Mesodermal cell (in vitro differentiated cells): Measurements from ENCODE around the gene AVPR2.

Source experiments
- H3K27ac ChIP-seq: 2 replicates; pipeline ENCODE4 v1.7.0; 2013; ENCODE audit warnings: mild to moderate bottlenecking, low read depth, low read length, moderate library complexity; ENCODE audit not compliant: severe bottlenecking
- H3K36me3 ChIP-seq: 2 replicates; pipeline ENCODE4 v1.7.1; 2013; ENCODE audit warnings: mild to moderate bottlenecking, low read length, moderate library complexity; ENCODE audit not compliant: control insufficient read depth, insufficient read depth
- H3K4me1 ChIP-seq: one replicate; pipeline ENCODE4 v1.7.1; 2013; ENCODE audit warnings: mild to moderate bottlenecking, low read length; ENCODE audit not compliant: insufficient read depth, control insufficient read depth, poor library complexity, severe bottlenecking
- H3K4me3 ChIP-seq: 2 replicates; pipeline ENCODE4 v1.7.0; 2013; ENCODE audit warnings: low read length, control low read depth, mild to moderate bottlenecking; ENCODE audit not compliant: insufficient read depth, poor library complexity, severe bottlenecking; ENCODE audit errors: extremely low read depth
- H3K9me3 ChIP-seq: 2 replicates; pipeline ENCODE4 v1.7.1; 2013; ENCODE audit warnings: mild to moderate bottlenecking, low read length, moderate library complexity; ENCODE audit not compliant: control insufficient read depth
- WGBS, 2 experiments: methylation state at CpG; one replicate each; pipeline ENCODE4 v1.1.5; 2013; ENCODE audit warnings: missing lambda C conversion rate in 2 of 2; ENCODE audit not compliant: insufficient coverage in 2 of 2; 5-methylcytosine and 5-hydroxymethylcytosine counted together

AVPR2 gene

GRCh38 chrX:153886915-153887314 lies 17.6 kb upstream of the AVPR2 start:
- Histone ChIP-seq H3K9me3 (no peaks in the 10 kb centered on the region), H3K36me3 (no peaks in the 10 kb centered on the region), H3K4me3 (no peak overlapping the region), H3K27ac (peak overlapping the region; percentile 57), H3K4me1 (peaks cover 26% of the 10 kb centered on the region)
- WGBS, 2 experiments, result 19 to 20% methylated on average over 4 of the region's 13 CpGs

DNA sequence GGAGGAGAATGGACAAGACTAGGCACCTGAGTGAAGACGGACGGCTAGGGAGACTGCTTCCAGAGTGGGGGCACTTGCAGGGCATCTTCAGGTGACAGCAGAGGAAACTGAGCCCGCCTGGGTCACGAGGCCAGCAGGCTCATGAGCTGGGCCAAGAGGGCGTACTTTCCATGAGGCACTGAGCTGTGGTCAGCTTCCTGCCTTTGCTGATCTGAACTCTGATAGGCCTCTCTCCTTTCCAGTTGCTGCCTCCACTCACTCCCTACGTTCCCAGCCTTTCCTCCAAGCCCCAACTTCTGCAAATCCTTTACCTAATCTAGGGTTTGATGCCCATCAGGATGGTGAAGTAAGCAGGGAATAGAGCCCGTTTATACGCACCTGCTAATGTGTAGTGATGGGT lies 17.1 kb upstream of the AVPR2 start:
- Histone ChIP-seq H3K27ac (peak overlapping the region; percentile 57), H3K9me3 (no peaks in the 10 kb centered on the region), H3K4me3 (no peak overlapping the region), H3K36me3 (no peaks in the 10 kb centered on the region), H3K4me1 (peaks cover 22% of the 10 kb centered on the region)
- WGBS, 2 experiments, result 83 to 85% methylated on average over 2 to 5 of the region's 8 CpGs

DNA sequence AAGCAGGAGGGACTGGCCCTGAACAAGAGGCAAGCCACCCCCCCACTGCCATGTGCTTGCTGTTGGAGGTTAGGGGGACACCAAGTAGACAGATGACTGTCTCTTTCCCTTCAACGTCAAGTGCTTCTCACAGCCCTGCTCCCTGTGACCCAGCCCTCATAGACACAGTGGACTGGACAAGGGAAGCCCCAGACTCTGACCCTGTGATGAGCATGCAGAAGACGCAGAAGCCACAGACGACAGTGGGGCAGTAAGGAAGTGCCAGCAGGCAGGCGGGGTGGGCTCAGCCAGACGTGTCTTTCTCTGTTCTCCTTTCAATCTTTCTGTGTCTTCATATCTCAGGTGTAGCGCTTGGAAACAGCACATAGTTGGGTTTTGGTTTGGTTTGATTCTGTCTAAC lies 16.1 kb upstream of the AVPR2 start:
- WGBS, 2 experiments, result 60 to 80% methylated on average over 1 of the region's 6 CpGs
- Histone ChIP-seq H3K4me1 (peaks cover 15% of the 10 kb centered on the region), H3K36me3 (no peaks in the 10 kb centered on the region), H3K27ac (no peak overlapping the region), H3K9me3 (no peaks in the 10 kb centered on the region), H3K4me3 (no peak overlapping the region)

DNA sequence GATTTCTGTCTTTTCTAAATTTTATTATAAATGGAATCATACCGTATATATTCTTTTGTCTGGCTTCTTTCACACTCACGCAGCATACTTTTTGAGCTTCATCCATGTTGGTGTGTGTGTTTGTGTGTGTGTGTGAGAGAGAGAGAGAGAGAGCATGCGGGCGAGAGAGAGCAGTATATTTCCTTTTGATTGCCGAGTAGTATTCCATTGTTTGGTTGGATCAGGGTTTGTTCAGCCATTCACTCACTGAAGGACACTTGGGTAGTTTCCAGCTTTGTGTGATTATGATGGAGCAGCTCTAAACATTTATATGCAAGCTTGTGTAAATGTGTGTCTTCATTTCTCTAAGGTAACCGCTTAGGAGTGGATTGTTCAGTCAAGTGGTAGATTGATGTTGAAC lies 15.3 kb upstream of the AVPR2 start:
- Histone ChIP-seq H3K4me1 (peaks cover 8% of the 10 kb centered on the region), H3K4me3 (no peak overlapping the region), H3K9me3 (no peaks in the 10 kb centered on the region), H3K27ac (no peak overlapping the region), H3K36me3 (no peaks in the 10 kb centered on the region)
- 100% methylated on average over 1 of the region's 6 CpGs; no CpG with 5 or more reads in 1 of the 2 experiments for WGBS, 2 experiments

- no peaks in the 10 kb centered on the region for H3K36me3 ChIP-seq
Observed at GRCh38 chrX:153897899-153898298, 6.6 kb upstream of the AVPR2 start.

DNA sequence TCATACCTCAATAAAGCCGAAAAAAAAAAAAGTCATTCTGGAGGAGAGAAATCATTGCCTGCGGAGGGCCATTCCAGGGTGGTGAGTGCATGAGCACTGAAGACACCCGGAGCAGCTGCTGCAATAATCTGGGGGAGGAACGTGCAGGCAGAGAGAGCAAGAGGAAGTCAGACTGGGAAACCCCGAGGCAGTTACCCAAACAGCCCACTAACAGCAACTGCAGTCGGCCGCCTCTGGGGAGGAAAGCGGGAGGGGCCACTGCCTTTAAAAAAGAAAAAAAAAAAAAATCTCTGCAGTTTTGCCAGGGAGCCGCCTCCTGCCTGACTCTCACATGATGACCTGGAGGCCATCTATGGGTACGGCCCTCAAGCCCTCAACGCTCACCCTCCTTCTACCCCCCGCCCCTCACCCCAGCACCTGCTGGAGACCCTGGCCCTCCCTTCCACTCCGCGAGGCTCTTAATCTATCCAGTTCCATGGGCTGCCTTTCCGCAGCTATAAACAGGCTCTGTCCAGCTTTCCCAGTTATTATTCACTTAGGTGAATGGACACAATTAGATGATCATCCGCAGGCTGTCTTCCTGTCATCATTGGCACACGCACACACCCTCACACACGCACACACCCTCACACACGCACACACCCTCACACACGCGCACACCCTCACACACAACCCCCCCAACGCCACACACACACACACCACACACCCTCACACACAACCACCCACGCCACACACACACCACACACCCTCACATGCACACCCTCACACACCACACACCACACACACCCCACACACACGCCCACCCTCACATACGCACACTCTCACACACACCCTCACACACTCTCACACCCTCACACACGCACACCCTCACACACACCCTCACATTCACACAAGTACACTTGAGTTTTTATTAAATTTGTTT lies 3.4 kb upstream of the AVPR2 start:
- no peaks in the 10 kb centered on the region for H3K36me3 ChIP-seq
- no peak overlapping the region for H3K4me3 ChIP-seq
- H3K9me3 ChIP-seq, result no peaks in the 10 kb centered on the region
- peaks cover 16% of the 10 kb centered on the region for H3K4me1 ChIP-seq
- WGBS, 2 experiments, result 56 to 70% methylated on average over 9 to 10 of the region's 26 CpGs
- H3K27ac ChIP-seq, result no peak overlapping the region

More at GRCh38 chrX:153897899-153898298, 6.6 kb upstream of the AVPR2 start:
- Histone ChIP-seq H3K9me3 (no peaks in the 10 kb centered on the region), H3K4me3 (no peak overlapping the region), H3K27ac (no peak overlapping the region), H3K4me1 (peaks cover 9% of the 10 kb centered on the region)

GRCh38 chrX:153901753-153902140 lies 2.7 kb upstream of the AVPR2 start:
- Histone ChIP-seq H3K4me1 (peaks cover 16% of the 10 kb centered on the region), H3K36me3 (no peaks in the 10 kb centered on the region), H3K9me3 (no peaks in the 10 kb centered on the region), H3K4me3 (no peak overlapping the region), H3K27ac (no peak overlapping the region)
- WGBS, 2 experiments, result 61 to 77% methylated on average over 3 to 8 of the region's 8 CpGs

DNA sequence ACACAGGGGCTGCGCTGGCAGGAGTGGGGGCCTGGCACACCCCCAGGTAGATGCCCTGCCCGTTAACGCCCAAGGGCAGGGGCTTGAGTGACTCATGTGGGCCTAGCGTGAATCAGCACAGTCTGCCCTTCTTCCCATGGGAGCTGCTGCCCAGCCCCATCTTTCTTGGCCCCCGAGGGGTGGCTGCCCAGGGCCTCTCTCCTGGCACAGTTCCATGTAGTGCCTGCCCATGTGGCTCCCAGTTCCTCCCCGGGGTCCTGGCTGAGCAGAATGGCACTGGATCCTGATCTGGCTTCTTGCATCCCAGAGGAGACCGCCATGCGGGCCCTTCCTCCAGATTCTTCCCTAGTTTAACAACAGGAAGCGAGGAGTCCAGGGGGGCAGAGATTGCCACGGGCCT lies 2.1 kb upstream of the AVPR2 start:
- H3K9me3 ChIP-seq, result no peaks in the 10 kb centered on the region
- 94% methylated on average over 5 of the region's 10 CpGs; no CpG with 5 or more reads in 1 of the 2 experiments for WGBS, 2 experiments
- H3K4me1 ChIP-seq, result peaks cover 16% of the 10 kb centered on the region
- H3K36me3 ChIP-seq, result no peaks in the 10 kb centered on the region
- no peak overlapping the region for H3K27ac ChIP-seq
- no peak overlapping the region for H3K4me3 ChIP-seq

GRCh38 chrX:153903238-153903980 lies 1.1 kb upstream of the AVPR2 start:
- 71% methylated on average over 2 of the region's 18 CpGs; no CpG with 5 or more reads in 1 of the 2 experiments for WGBS, 2 experiments
- H3K4me1 ChIP-seq, result peaks cover 16% of the 10 kb centered on the region
- no peaks in the 10 kb centered on the region for H3K36me3 ChIP-seq
- no peak overlapping the region for H3K4me3 ChIP-seq
- H3K27ac ChIP-seq, result no peak overlapping the region
- no peaks in the 10 kb centered on the region for H3K9me3 ChIP-seq

GRCh38 chrX:153905481-153906095 lies 1.1 kb downstream of the AVPR2 start:
- H3K4me3 ChIP-seq, result no peak overlapping the region
- H3K36me3 ChIP-seq, result no peaks in the 10 kb centered on the region
- H3K27ac ChIP-seq, result no peak overlapping the region
- no peaks in the 10 kb centered on the region for H3K9me3 ChIP-seq
- 94 to 96% methylated on average over 15 to 26 of the region's 32 CpGs for WGBS, 2 experiments
- H3K4me1 ChIP-seq, result peaks cover 16% of the 10 kb centered on the region
